GM18502 (cell line): ENCODE data around the gene HSF4.

ENCODE experiments used
- ATAC-seq: cut with Tn5 transposase; IDR thresholded peaks from one replicate; pipeline ENCODE4 v1.9.1; 2021; ENCODE audit warnings: mild to moderate bottlenecking; ENCODE audit not compliant: unreplicated experiment, poor library complexity

Gene HSF4

GRCh38 chr16:67197704-67198103 lies 33.2 kb downstream of the HSF4 start:
- ATAC-seq: no peak

GRCh38 chr16:67198238-67198734 lies 33.7 kb downstream of the HSF4 start:
- ATAC-seq: no peak

GRCh38 chr16:67199011-67199807 lies 34.7 kb downstream of the HSF4 start, which contains the start of gene ELMO3:
Gene ELMO3, plus strand, starts transcription at chr16:67199131. Its CDS starts 196 bp downstream, at chr16:67199327.
- no peak for ATAC-seq

- ATAC-seq: no peak
Observed at GRCh38 chr16:67199808-67200198, 35.3 kb downstream of the HSF4 start.

- ATAC-seq: no peak
Observed at GRCh38 chr16:67200491-67200890, 35.9 kb downstream of the HSF4 start.

- ATAC-seq: no peak
Observed at GRCh38 chr16:67201411-67202345, 37.1 kb downstream of the HSF4 start.

GRCh38 chr16:67202426-67202825 lies 37.9 kb downstream of the HSF4 start:
- no peak for ATAC-seq

- ATAC-seq: no peak
Observed at GRCh38 chr16:67202956-67203493, 38.5 kb downstream of the HSF4 start.

- no peak for ATAC-seq
Observed at GRCh38 chr16:67204076-67204475, 39.5 kb downstream of the HSF4 start.

GRCh38 chr16:67206129-67206837 lies 41.7 kb downstream of the HSF4 start:
- no peak for ATAC-seq

GRCh38 chr16:67206838-67207248 lies 42.3 kb downstream of the HSF4 start:
- ATAC-seq: no peak

GRCh38 chr16:67207249-67208091 lies 42.9 kb downstream of the HSF4 start:
- ATAC-seq: no peak

- ATAC-seq: no peak
Observed at GRCh38 chr16:67208154-67208896, 43.8 kb downstream of the HSF4 start.

- no peak for ATAC-seq
Observed at GRCh38 chr16:67209565-67209964, 45.0 kb downstream of the HSF4 start.

GRCh38 chr16:67210069-67210937 lies 45.8 kb downstream of the HSF4 start:
- ATAC-seq: no peak

GRCh38 chr16:67211674-67212073 lies 47.1 kb downstream of the HSF4 start:
- no peak for ATAC-seq

GRCh38 chr16:67212766-67213165 lies 48.2 kb downstream of the HSF4 start:
- no peak for ATAC-seq
